ENCODE results near the gene SDK1.

GRCh38 chr7:3427957-3428356 lies 126.9 kb downstream of the SDK1 start:
- no peak for TF ChIP-seq CTCF (IDR thresholded peaks at IDR 0.05)
- no peak for TF ChIP-seq POLR2A (IDR thresholded peaks at IDR 0.05)

Data from uterus (tissue), 2 donors.